ENCODE data around the gene COPS7A. TPM values are rescaled to one million over a fixed set of nuclear protein-coding genes. Genes with fewer than 3 reads are reported as not detected.

COPS7A gene
- total RNA-seq (2014; rRNA removed; shearing (Covaris generic)) (64.8 and 71.2 TPM in 2 replicates), total RNA-seq (2022) (51.1 and 53.8 TPM in 2 replicates), Bru-seq, nascent RNA (percentile 59 among the genes with signal in this experiment), BruChase-seq, experiment 1, labeled RNA remaining after a 6-hour chase (percentile 73 among the genes with signal in this experiment), BruChase-seq, experiment 2, labeled RNA remaining after a 2-hour chase (percentile 66 among the genes with signal in this experiment)
- long read RNA-seq, transcript COPS7A-204 (7 exons, 2,034 nt): minor isoform, 15 of 171 reads
- long read RNA-seq, transcript COPS7A-201 (8 exons, 1,721 nt): minor isoform, 21 of 171 reads
- long read RNA-seq, transcript COPS7A-210 (8 exons, 1,832 nt): minor isoform, 14 of 171 reads
- long read RNA-seq, transcript COPS7A-215 (8 exons, 2,127 nt): major isoform, 59 of 171 reads
- long read RNA-seq, partial matches to known transcripts: 12 of 171 reads
- long read RNA-seq, other reads (novel, unspliced or antisense): 35 of 171 reads

- Histone ChIP-seq H2AFZ (ENCODE audit: low read length) (peak within 1 kb of the TSS; percentile 72; the same call in 1 of the 2 replicates), H3K4me2 (ENCODE audit: low read length) (peak within 1 kb of the TSS; percentile 90), H3K4me1 (ENCODE audit: insufficient read depth, low read length, poor library complexity, severe bottlenecking) (peaks cover 52% of the 10 kb centered on the region), H3K36me3 (ENCODE audit: insufficient read depth, low read length) (peaks cover 10% of the 10 kb centered on the region), H3K9me3 (ENCODE audit: low read length) (no peaks in the 10 kb centered on the region), H3K4me3 (ENCODE audit: low read depth, low read length, poor library complexity, severe bottlenecking) (peak within 1 kb of the TSS; percentile 76), H3K79me2 (ENCODE audit: insufficient read depth, low read depth, low read length) (peaks cover 11% of the 10 kb centered on the region; the same call in 1 of the 2 replicates), H4K20me1 (ENCODE audit: insufficient read depth, low read length) (no peaks in the 10 kb centered on the region), H3K27ac (ENCODE audit: low read depth, low read length, poor library complexity, severe bottlenecking) (peak within 1 kb of the TSS; percentile 77), H3K9me2 (ENCODE audit: insufficient read depth, low read length) (no peaks in the 10 kb centered on the region)
- ChIA-PET POLR2A (interaction anchor here (0.5 to 3.3 kb wide), 28 partner anchors 10 to 229 kb away, joined by 3 to 16 read pairs (median 4); partner anchors contain the start of genes CDCA3, GNB3, MLF2 and SPSB2), CTCF (ENCODE audit: unreplicated experiment) (interaction anchor here (0.6 to 1.4 kb wide), 7 partner anchors 17 to 348 kb away, joined by 3 to 9 read pairs (median 3); no protein-coding TSS in a partner anchor)
- intact Hi-C loops (cut with micrococcal nuclease; ENCODE audit: unreplicated experiment): loop anchor here (1.0 kb wide), 4 partner anchors 27 to 61 kb away; partner anchors contain the start of genes ING4, MLF2 and ZNF384
- no TSS peak for BruUV-seq (replicated peaks)
- TF ChIP-seq, protein P1, sequence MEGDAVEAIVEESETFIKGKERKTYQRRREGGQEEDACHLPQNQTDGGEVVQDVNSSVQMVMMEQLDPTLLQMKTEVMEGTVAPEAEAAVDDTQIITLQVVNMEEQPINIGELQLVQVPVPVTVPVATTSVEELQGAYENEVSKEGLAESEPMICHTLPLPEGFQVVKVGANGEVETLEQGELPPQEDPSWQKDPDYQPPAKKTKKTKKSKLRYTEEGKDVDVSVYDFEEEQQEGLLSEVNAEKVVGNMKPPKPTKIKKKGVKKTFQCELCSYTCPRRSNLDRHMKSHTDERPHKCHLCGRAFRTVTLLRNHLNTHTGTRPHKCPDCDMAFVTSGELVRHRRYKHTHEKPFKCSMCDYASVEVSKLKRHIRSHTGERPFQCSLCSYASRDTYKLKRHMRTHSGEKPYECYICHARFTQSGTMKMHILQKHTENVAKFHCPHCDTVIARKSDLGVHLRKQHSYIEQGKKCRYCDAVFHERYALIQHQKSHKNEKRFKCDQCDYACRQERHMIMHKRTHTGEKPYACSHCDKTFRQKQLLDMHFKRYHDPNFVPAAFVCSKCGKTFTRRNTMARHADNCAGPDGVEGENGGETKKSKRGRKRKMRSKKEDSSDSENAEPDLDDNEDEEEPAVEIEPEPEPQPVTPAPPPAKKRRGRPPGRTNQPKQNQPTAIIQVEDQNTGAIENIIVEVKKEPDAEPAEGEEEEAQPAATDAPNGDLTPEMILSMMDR (conservative IDR thresholded peaks at IDR 0.05; ENCODE audit: low read length): peak; percentile 25; the same call in 1 of the 2 replicates
- TF ChIP-seq EZH2phosphoT487 (IDR thresholded peaks at IDR 0.05; ENCODE audit: borderline replicate concordance, low read depth, low read length): no peak
- DNase-seq (ENCODE audit: low spot score): peak; percentile 100
Measured at GRCh38 chr12:6723607-6724408, at the start of gene COPS7A. Gene COPS7A (plus strand): TSS chr12:6724046. CDS start chr12:6724657, 611 bp downstream.

- no peaks in the 10 kb centered on the region for H3K9me3 ChIP-seq (ENCODE audit: low read length)
- H2AFZ ChIP-seq (ENCODE audit: low read length): no peak overlapping the region
- H4K20me1 ChIP-seq (ENCODE audit: insufficient read depth, low read length): no peaks in the 10 kb centered on the region
- DNase-seq (ENCODE audit: low spot score): no peak
- TF ChIP-seq, protein P1 (conservative IDR thresholded peaks at IDR 0.05; ENCODE audit: low read length): no peak
- TF ChIP-seq EZH2phosphoT487 (IDR thresholded peaks at IDR 0.05; ENCODE audit: borderline replicate concordance, low read depth, low read length): no peak
- no peak overlapping the region for H3K27ac ChIP-seq (ENCODE audit: low read depth, low read length, poor library complexity, severe bottlenecking)
- peaks cover 100% of the 10 kb centered on the region for H3K36me3 ChIP-seq (ENCODE audit: insufficient read depth, low read length)
- BruUV-seq (replicated peaks): no TSS peak
- CTCF ChIA-PET (ENCODE audit: unreplicated experiment): no interaction called here
- H3K79me2 ChIP-seq (ENCODE audit: insufficient read depth, low read depth, low read length): peaks cover 31% of the 10 kb centered on the region
- POLR2A ChIA-PET: no interaction called here
- intact Hi-C loops (cut with micrococcal nuclease; ENCODE audit: unreplicated experiment): no loop called here
- no peak overlapping the region for H3K4me3 ChIP-seq (ENCODE audit: low read depth, low read length, poor library complexity, severe bottlenecking)
- no peak overlapping the region for H3K4me2 ChIP-seq (ENCODE audit: low read length)
- H3K9me2 ChIP-seq (ENCODE audit: insufficient read depth, low read length): no peaks in the 10 kb centered on the region
- H3K4me1 ChIP-seq (ENCODE audit: insufficient read depth, low read length, poor library complexity, severe bottlenecking): peaks cover 1% of the 10 kb centered on the region
Measured at GRCh38 chr12:6676962-6677361, 46.9 kb upstream of the COPS7A start.
